Measurements from ENCODE around the gene AMOTL1. TPM values are rescaled to one million over a fixed set of nuclear protein-coding genes. Genes with fewer than 3 reads are reported as not detected.

The AMOTL1 gene
- total RNA-seq, 1 donor from 2014 or later = 45.8 TPM

DNA sequence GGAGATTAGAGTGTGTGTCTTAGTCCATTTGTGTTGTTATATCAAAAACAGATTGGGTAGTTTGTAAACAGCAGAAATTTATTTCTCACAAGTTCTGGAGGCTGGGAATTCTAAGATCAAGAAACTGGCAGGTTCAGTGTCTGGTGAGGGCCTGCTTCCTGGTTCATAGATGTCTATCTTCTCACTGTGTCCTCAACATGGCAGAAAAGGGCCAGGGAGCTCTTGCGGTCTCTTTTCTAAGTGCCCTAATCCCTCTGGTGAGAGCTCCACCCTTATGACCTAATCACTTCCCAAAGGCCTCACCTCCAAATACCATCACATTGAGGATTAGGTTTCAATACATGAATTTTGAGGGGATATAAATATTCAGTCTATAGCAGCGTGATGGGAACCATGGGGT lies 25.5 kb upstream of the AMOTL1 start:
- Mint-ChIP-seq H3K4me1 (ENCODE audit: low read depth) (peaks cover 24% of the 10 kb centered on the region), H3K9me3 (ENCODE audit: low read depth) (no peaks in the 10 kb centered on the region), H3K4me3 (ENCODE audit: low read depth) (no peak overlapping the region), H3K27me3 (peaks cover 17% of the 10 kb centered on the region), H3K36me3 (ENCODE audit: insufficient read depth) (no peaks in the 10 kb centered on the region), H3K27ac (no peak overlapping the region)
- TF ChIP-seq, protein P1, sequence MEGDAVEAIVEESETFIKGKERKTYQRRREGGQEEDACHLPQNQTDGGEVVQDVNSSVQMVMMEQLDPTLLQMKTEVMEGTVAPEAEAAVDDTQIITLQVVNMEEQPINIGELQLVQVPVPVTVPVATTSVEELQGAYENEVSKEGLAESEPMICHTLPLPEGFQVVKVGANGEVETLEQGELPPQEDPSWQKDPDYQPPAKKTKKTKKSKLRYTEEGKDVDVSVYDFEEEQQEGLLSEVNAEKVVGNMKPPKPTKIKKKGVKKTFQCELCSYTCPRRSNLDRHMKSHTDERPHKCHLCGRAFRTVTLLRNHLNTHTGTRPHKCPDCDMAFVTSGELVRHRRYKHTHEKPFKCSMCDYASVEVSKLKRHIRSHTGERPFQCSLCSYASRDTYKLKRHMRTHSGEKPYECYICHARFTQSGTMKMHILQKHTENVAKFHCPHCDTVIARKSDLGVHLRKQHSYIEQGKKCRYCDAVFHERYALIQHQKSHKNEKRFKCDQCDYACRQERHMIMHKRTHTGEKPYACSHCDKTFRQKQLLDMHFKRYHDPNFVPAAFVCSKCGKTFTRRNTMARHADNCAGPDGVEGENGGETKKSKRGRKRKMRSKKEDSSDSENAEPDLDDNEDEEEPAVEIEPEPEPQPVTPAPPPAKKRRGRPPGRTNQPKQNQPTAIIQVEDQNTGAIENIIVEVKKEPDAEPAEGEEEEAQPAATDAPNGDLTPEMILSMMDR (IDR thresholded peaks at IDR 0.05; ENCODE audit: unreplicated experiment) = no peak
- no peak for DNase-seq (ENCODE audit: low spot score, unreplicated experiment)

DNA sequence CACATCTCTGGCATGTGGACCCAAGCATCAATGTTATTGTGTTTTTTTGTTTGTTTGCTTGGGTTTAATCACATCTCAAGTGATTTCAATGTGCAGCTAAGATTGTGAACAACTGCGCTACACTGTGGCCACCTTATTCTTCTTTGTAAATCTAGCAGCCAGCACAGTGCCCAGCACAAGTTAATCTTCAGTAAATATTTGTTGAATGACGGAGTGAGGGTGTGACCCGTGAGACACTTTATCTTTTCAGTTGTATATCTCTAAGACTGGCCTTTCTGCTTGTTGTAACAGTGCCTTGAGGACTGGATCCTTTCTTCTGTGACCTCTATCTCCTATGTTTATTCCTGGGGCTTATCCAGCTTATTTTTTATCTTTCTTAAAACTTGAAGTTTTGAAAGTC lies 21.4 kb upstream of the AMOTL1 start:
- peak overlapping the region; percentile 83 for H3K27ac Mint-ChIP-seq
- TF ChIP-seq, protein P1 (IDR thresholded peaks at IDR 0.05; ENCODE audit: unreplicated experiment) = no peak
- H3K4me1 Mint-ChIP-seq (ENCODE audit: low read depth) = peaks cover 32% of the 10 kb centered on the region
- no peak overlapping the region for H3K4me3 Mint-ChIP-seq (ENCODE audit: low read depth)
- H3K27me3 Mint-ChIP-seq = peaks cover 9% of the 10 kb centered on the region
- no peaks in the 10 kb centered on the region for H3K36me3 Mint-ChIP-seq (ENCODE audit: insufficient read depth)
- no peaks in the 10 kb centered on the region for H3K9me3 Mint-ChIP-seq (ENCODE audit: low read depth)
- DNase-seq (ENCODE audit: low spot score, unreplicated experiment) = no peak

DNA sequence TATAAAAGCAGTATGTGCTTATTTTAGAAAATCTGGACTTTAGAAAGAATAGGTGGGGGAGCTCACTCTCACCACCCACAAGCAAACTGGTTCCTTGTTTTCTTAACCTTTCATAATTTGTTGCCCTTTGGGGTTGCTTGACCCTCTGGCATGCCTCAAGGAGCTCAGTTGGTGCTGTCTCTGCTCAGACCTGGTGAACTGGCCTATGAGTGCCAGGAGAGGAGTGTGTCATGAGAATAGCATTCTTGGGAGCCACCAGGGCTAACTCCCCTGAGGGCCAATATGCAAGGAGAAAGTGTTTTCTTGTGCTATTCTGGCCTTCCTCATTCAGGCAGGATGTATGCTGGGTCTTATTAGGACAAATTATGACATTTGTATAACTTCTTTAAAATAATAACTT lies 21.0 kb upstream of the AMOTL1 start:
- H3K9me3 Mint-ChIP-seq (ENCODE audit: low read depth) = no peaks in the 10 kb centered on the region
- no peak overlapping the region for H3K4me3 Mint-ChIP-seq (ENCODE audit: low read depth)
- H3K27me3 Mint-ChIP-seq = peaks cover 5% of the 10 kb centered on the region
- H3K27ac Mint-ChIP-seq = peak overlapping the region; percentile 83
- no peaks in the 10 kb centered on the region for H3K36me3 Mint-ChIP-seq (ENCODE audit: insufficient read depth)
- DNase-seq (ENCODE audit: low spot score, unreplicated experiment) = no peak
- peaks cover 36% of the 10 kb centered on the region for H3K4me1 Mint-ChIP-seq (ENCODE audit: low read depth)
- TF ChIP-seq, protein P1 (IDR thresholded peaks at IDR 0.05; ENCODE audit: unreplicated experiment) = no peak

GRCh38 chr11:94747601-94748041 lies 20.5 kb upstream of the AMOTL1 start:
- Mint-ChIP-seq H3K4me1 (ENCODE audit: low read depth) (peaks cover 40% of the 10 kb centered on the region), H3K9me3 (ENCODE audit: low read depth) (no peaks in the 10 kb centered on the region), H3K36me3 (ENCODE audit: insufficient read depth) (no peaks in the 10 kb centered on the region), H3K27me3 (peaks cover 5% of the 10 kb centered on the region), H3K27ac (peak overlapping the region; percentile 68), H3K4me3 (ENCODE audit: low read depth) (no peak overlapping the region)
- no peak for DNase-seq (ENCODE audit: low spot score, unreplicated experiment)
- TF ChIP-seq, protein P1 (IDR thresholded peaks at IDR 0.05; ENCODE audit: unreplicated experiment) = no peak

- Mint-ChIP-seq H3K36me3 (ENCODE audit: insufficient read depth) (no peaks in the 10 kb centered on the region), H3K27me3 (peaks cover 3% of the 10 kb centered on the region), H3K4me1 (ENCODE audit: low read depth) (peaks cover 53% of the 10 kb centered on the region), H3K9me3 (ENCODE audit: low read depth) (no peaks in the 10 kb centered on the region), H3K27ac (no peak overlapping the region), H3K4me3 (ENCODE audit: low read depth) (no peak overlapping the region)
- TF ChIP-seq, protein P1 (IDR thresholded peaks at IDR 0.05; ENCODE audit: unreplicated experiment) = no peak
- no peak for DNase-seq (ENCODE audit: low spot score, unreplicated experiment)
Observed at GRCh38 chr11:94749369-94749768, 18.8 kb upstream of the AMOTL1 start.
